Endothelial cell of umbilical vein (primary cell): ENCODE results near the gene NMRK2. TPM values are rescaled to one million over a fixed set of nuclear protein-coding genes. Genes with fewer than 3 reads are reported as not detected.

Experiments used
- BruUV-seq: library from RNA; stranded (reverse); fragments of 400-500 nt; replicated peaks from 2 replicates; lab custom pipeline; 2021; lab: Mats Ljungman, UMichigan
- CTCF ChIA-PET: fragments of 300-600, 350-600 bp; sonication (Branson Sonifier 250); formaldehyde crosslinking; loops from one replicate; lab custom pipeline; 2021; ENCODE audit warnings: antibody characterized with exemption, inconsistent platforms; lab: Charles Lee
- POLR2A ChIA-PET: fragments of 300-600, 350-600 bp; sonication (Branson Sonifier 250); formaldehyde crosslinking; loops from one replicate; lab custom pipeline; 2021; ENCODE audit warnings: antibody characterized with exemption, inconsistent platforms; lab: Charles Lee
- DNase-seq: peaks from one replicate; pipeline ENCODE4 v3.0.0-alpha.2; 2011; ENCODE audit warnings: low read depth, low spot score
- FAIRE-seq: peaks from 2 replicates; lab custom pipeline; 2011; peaks lifted over from hg19 to GRCh38; lab: Jason Lieb, UNC
- H2AFZ ChIP-seq: 2 replicates; pipeline ENCODE4 v1.6.0; 2012; ENCODE audit warnings: low read depth, low read length, control low read depth, inconsistent platforms
- H3K27ac ChIP-seq: 2 replicates; pipeline ENCODE4 v1.5.1; 2011; ENCODE audit warnings: low read depth, mild to moderate bottlenecking, control low read depth, low read length, moderate library complexity; ENCODE audit not compliant: insufficient read depth
- H3K27me3 ChIP-seq, 2 experiments: 2 replicates each; pipeline versions ENCODE4 v1.6.0 to v1.6.1; 2011; ENCODE audit warnings: low read length in 2 of 2, mixed read lengths in 1 of 2; ENCODE audit not compliant: control insufficient read depth in 2 of 2, insufficient read depth in 2 of 2
- H3K36me3 ChIP-seq, 2 experiments: 2 replicates in 1 of 2; 3 replicates in 1 of 2; pipeline ENCODE4 v1.5.1; 2011; ENCODE audit warnings: low read length in 2 of 2, mild to moderate bottlenecking in 1 of 2, moderate library complexity in 1 of 2; ENCODE audit not compliant: control insufficient read depth in 2 of 2, insufficient read depth in 2 of 2; ENCODE audit errors: extremely low read depth in 1 of 2
- H3K4me1 ChIP-seq: 3 replicates; pipeline ENCODE4 v1.5.1; 2011; ENCODE audit warnings: mild to moderate bottlenecking, low read length; ENCODE audit not compliant: control insufficient read depth, insufficient read depth; ENCODE audit errors: extremely low read depth
- H3K4me2 ChIP-seq: 2 replicates; pipeline ENCODE4 v1.6.1; 2011; ENCODE audit warnings: low read length, control low read depth, mixed read lengths; ENCODE audit not compliant: insufficient read depth
- H3K4me3 ChIP-seq, 3 experiments: fragments of 200-600 bp in 1 of 3; sonication (generic), shearing (Covaris generic) in 1 of 3; replicated peaks in 1 of 3; 2 replicates each; pipeline ENCODE4 v1.5.1; 2011 to 2016; ENCODE audit warnings: control low read depth in 3 of 3, low read length in 3 of 3, mild to moderate bottlenecking in 2 of 3, inconsistent platforms in 1 of 3, low read depth in 1 of 3, moderate library complexity in 1 of 3; ENCODE audit not compliant: insufficient read depth in 1 of 3
- H3K79me2 ChIP-seq: 2 replicates; pipeline ENCODE4 v1.6.0; 2012; ENCODE audit warnings: low read length, inconsistent platforms; ENCODE audit not compliant: control insufficient read depth, insufficient read depth
- H3K9ac ChIP-seq: replicated peaks from 2 replicates; pipeline ENCODE3; 2011; ENCODE audit warnings: low read length, control low read depth; ENCODE audit not compliant: insufficient read depth; ENCODE audit errors: extremely low read depth
- H3K9me1 ChIP-seq: replicated peaks from 3 replicates; pipeline ENCODE4 v1.6.0; 2011; ENCODE audit warnings: mild to moderate bottlenecking, low read length; ENCODE audit not compliant: control insufficient read depth, insufficient read depth; ENCODE audit errors: extremely low read depth
- H3K9me3 ChIP-seq: replicated peaks from 2 replicates; pipeline ENCODE4 v1.5.1; 2012; ENCODE audit warnings: low read length, inconsistent platforms; ENCODE audit not compliant: control insufficient read depth, insufficient read depth
- H4K20me1 ChIP-seq: replicated peaks from 2 replicates; pipeline ENCODE3; 2011; ENCODE audit warnings: mild to moderate bottlenecking, low read length; ENCODE audit not compliant: control insufficient read depth, insufficient read depth; ENCODE audit errors: extremely low read depth
- CTCF ChIP-seq, 2 donors: IDR thresholded peaks; 1 replicate in 1 of 2; 2 replicates in 1 of 2; pipeline ENCODE4 v1.5.1; 2011; ENCODE audit warnings: low read length in 2 of 2, mild to moderate bottlenecking in 2 of 2, moderate library complexity in 2 of 2, control low read depth in 1 of 2, inconsistent platforms in 1 of 2, low read depth in 1 of 2; ENCODE audit not compliant: insufficient read depth in 1 of 2; ENCODE audit errors: extremely low read depth in 1 of 2
- EZH2 ChIP-seq: IDR thresholded peaks from 2 replicates; pipeline ENCODE4 v1.6.1; 2012; ENCODE audit warnings: borderline replicate concordance, low read depth, mild to moderate bottlenecking, moderate library complexity, low read length, inconsistent platforms; ENCODE audit not compliant: severe bottlenecking
- FOS ChIP-seq: IDR thresholded peaks from 2 replicates; pipeline ENCODE4 v1.6.1; 2011; ENCODE audit warnings: mild to moderate bottlenecking, low read length, moderate library complexity, borderline replicate concordance; ENCODE audit not compliant: insufficient read depth
- GATA2 ChIP-seq: IDR thresholded peaks from 2 replicates; pipeline ENCODE4 v1.7.0; 2011; ENCODE audit warnings: low read depth, mild to moderate bottlenecking, moderate library complexity, mixed read lengths, low read length; ENCODE audit not compliant: insufficient read length, insufficient read depth
- JUN ChIP-seq: IDR thresholded peaks from 2 replicates; pipeline ENCODE4 v1.6.1; 2011; ENCODE audit warnings: borderline replicate concordance, low read depth; ENCODE audit not compliant: insufficient read length, insufficient read depth
- MAX ChIP-seq: IDR thresholded peaks from 2 replicates; pipeline ENCODE4 v1.6.1; 2011; ENCODE audit not compliant: insufficient read depth, insufficient read length
- MYC ChIP-seq: IDR thresholded peaks from one replicate; pipeline ENCODE4 v1.6.1; 2011; ENCODE audit warnings: mild to moderate bottlenecking, low read depth, low read length
- POLR2A ChIP-seq: IDR thresholded peaks from 2 replicates; pipeline ENCODE4 v1.6.1; 2012; ENCODE audit warnings: low read depth, mild to moderate bottlenecking, control low read depth, low read length
- POLR2AphosphoS5 ChIP-seq: IDR thresholded peaks from 2 replicates; pipeline ENCODE4 v1.6.1; 2012; ENCODE audit warnings: low read depth, mild to moderate bottlenecking, control low read depth, low read length, moderate library complexity; ENCODE audit not compliant: insufficient read depth
- dilution Hi-C: fragments of 300-500 bp; cut with MboI; formaldehyde crosslinking; loops from one replicate; pipeline ENCODE4 v1.15.0; 2019; ENCODE audit warnings: low sequenced_read_pairs; ENCODE audit not compliant: extremely low pct_ligation_motif_present
- intact Hi-C: fragments of 100-400 bp; cut with micrococcal nuclease; formaldehyde crosslinking; loops from one replicate; pipeline ENCODE4 v1.10.0; 2022
- polyA plus RNA-seq, 4 experiments: library from polyadenylated mRNA; depleted of rRNA in 3 of 4; stranded (reverse) in 3 of 4; unstranded in 1 of 4; fragments of >200 nt; gene quantifications; 2 replicates each; pipeline versions ENCODE4 v1.2.1 to v1.2.3, GENCODE V29; 2011 to 2012; ENCODE audit warnings: missing spikeins in 1 of 4
- total RNA-seq: library from RNA; stranded (reverse); gene quantifications from 2 replicates; pipeline ENCODE4 v1.2.3, GENCODE V29; 2021

The NMRK2 gene
- total and polyA plus RNA-seq, 2 donors (not counting 3 experiments of a cell fraction or from before 2014, with no cell fraction given), result not detected

- dilution Hi-C loops, result no loop called here
Observed at GRCh38 chr19:3897936-3898335, 34.9 kb upstream of the NMRK2 start.

More at GRCh38 chr19:3897936-3898335, 34.9 kb upstream of the NMRK2 start:
- TF ChIP-seq MAX (no peak), POLR2A (no peak), CTCF (IDR thresholded peaks at IDR 0.05; ENCODE audit: extremely low read depth in 1 of 2, insufficient read depth in 1 of 2, low read depth in 1 of 2, low read length in 2 of 2) (no peak), GATA2 (no peak), JUN (no peak), POLR2AphosphoS5 (no peak), MYC (no peak), EZH2 (no peak), FOS (no peak)
- DNase-seq, result no peak
- FAIRE-seq, result no peak
- POLR2A ChIA-PET, result no interaction called here
- Histone ChIP-seq H3K27me3 (peaks cover 0 to 1% of the 10 kb centered on the region in 2 experiments), H3K79me2 (no peaks in the 10 kb centered on the region), H3K4me1 (no peaks in the 10 kb centered on the region), H3K4me3 (no peak overlapping the region), H4K20me1 (no peaks in the 10 kb centered on the region), H3K36me3 (no peaks in the 10 kb centered on the region), H2AFZ (no peak overlapping the region), H3K9me3 (no peaks in the 10 kb centered on the region), H3K27ac (no peak overlapping the region), H3K4me2 (no peak overlapping the region), H3K9me1 (no peaks in the 10 kb centered on the region), H3K9ac (no peak overlapping the region)
- CTCF ChIA-PET, result no interaction called here
- intact Hi-C loops, result no loop called here
- no TSS peak for BruUV-seq
